Activated CD4-positive, alpha-beta T cell treated with anti-CD3 and anti-CD28 coated beads, Interleukin-2, amount 50 U/mL, for 1 hour (primary cell): Measurements from ENCODE around the gene CRAMP1.
"Not testable (repeated sequence)": the region's sequence is repeated elsewhere in the genome, so short reads cannot be mapped to it uniquely, and the experiment has no call there.

Experiments
- DNase-seq: peaks from one replicate; pipeline ENCODE4 v3.0.0-alpha.2; 2020

The CRAMP1 gene

GRCh38 chr16:1718236-1718635 lies 106.1 kb downstream of the CRAMP1 start:
- not testable (repeated sequence) for DNase-seq

GRCh38 chr16:1719559-1720229 lies 107.5 kb downstream of the CRAMP1 start:
- not testable (repeated sequence) for DNase-seq

GRCh38 chr16:1721372-1721771 lies 109.2 kb downstream of the CRAMP1 start:
- no peak for DNase-seq

- DNase-seq = peak; percentile 44
These were observed 111.4 kb downstream of the CRAMP1 start for GRCh38 chr16:1723450-1724147.

GRCh38 chr16:1724491-1724890 lies 112.3 kb downstream of the CRAMP1 start:
- DNase-seq = no peak

GRCh38 chr16:1726661-1727502 lies 114.7 kb downstream of the CRAMP1 start:
- no peak for DNase-seq
